BJ (cell line): ENCODE results near the gene COL21A1. TPM values are rescaled to one million over a fixed set of nuclear protein-coding genes. Genes with fewer than 3 reads are reported as not detected.
"Not testable (repeated sequence)": the region's sequence is repeated elsewhere in the genome, so short reads cannot be mapped to it uniquely, and the experiment has no call there.

ENCODE experiments used
- CTCF ChIA-PET: fragments of 350-600 bp; formaldehyde crosslinking; extraction: SDS; loops from one replicate; lab custom pipeline; 2021; ENCODE audit warnings: antibody characterized with exemption, inconsistent platforms; lab: Yijun Ruan, JAX
- POLR2A ChIA-PET: fragments of 300-600 bp; sonication (Branson Sonifier 250); formaldehyde crosslinking; extraction: SDS; loops from one replicate; lab custom pipeline; 2021; ENCODE audit warnings: antibody characterized with exemption; lab: Charles Lee
- DNase-seq: peaks from one replicate; pipeline ENCODE4 v3.0.0-alpha.2; 2011; ENCODE audit warnings: low read depth
- H3K27me3 ChIP-seq: 2 replicates; pipeline ENCODE4 v1.6.0; 2011; ENCODE audit warnings: low read length; ENCODE audit not compliant: control insufficient read depth, insufficient read depth
- H3K36me3 ChIP-seq: 2 replicates; pipeline ENCODE4 v1.5.1; 2011; ENCODE audit warnings: low read length; ENCODE audit not compliant: control insufficient read depth, insufficient read depth
- H3K4me3 ChIP-seq: 2 replicates; pipeline ENCODE4 v1.5.1; 2011; ENCODE audit warnings: low read depth, mild to moderate bottlenecking, control low read depth, low read length
- polyA plus RNA-seq: library from polyadenylated mRNA; depleted of rRNA; stranded (reverse); fragments of >200 nt; gene quantifications from 2 replicates; pipeline ENCODE4 v1.2.3, GENCODE V29; 2011
- TF ChIP-seq, protein P1 (sequence below): IDR thresholded peaks from 2 replicates; pipeline ENCODE4 v1.5.1; 2011; ENCODE audit warnings: low read depth, mild to moderate bottlenecking, control low read depth, inconsistent platforms, low read length, moderate library complexity; ENCODE audit not compliant: insufficient read depth

COL21A1 gene
- polyA plus RNA-seq, 1 experiment: 0.07 TPM

- CTCF ChIA-PET: interaction anchor here (0.9 to 1.2 kb wide), 2 partner anchors 14 to 15 kb away, joined by 3 read pairs; no protein-coding TSS in a partner anchor
- Histone ChIP-seq H3K36me3 (no peaks in the 10 kb centered on the region), H3K27me3 (no peaks in the 10 kb centered on the region), H3K4me3 (no peak overlapping the region)
- TF ChIP-seq, protein P1, sequence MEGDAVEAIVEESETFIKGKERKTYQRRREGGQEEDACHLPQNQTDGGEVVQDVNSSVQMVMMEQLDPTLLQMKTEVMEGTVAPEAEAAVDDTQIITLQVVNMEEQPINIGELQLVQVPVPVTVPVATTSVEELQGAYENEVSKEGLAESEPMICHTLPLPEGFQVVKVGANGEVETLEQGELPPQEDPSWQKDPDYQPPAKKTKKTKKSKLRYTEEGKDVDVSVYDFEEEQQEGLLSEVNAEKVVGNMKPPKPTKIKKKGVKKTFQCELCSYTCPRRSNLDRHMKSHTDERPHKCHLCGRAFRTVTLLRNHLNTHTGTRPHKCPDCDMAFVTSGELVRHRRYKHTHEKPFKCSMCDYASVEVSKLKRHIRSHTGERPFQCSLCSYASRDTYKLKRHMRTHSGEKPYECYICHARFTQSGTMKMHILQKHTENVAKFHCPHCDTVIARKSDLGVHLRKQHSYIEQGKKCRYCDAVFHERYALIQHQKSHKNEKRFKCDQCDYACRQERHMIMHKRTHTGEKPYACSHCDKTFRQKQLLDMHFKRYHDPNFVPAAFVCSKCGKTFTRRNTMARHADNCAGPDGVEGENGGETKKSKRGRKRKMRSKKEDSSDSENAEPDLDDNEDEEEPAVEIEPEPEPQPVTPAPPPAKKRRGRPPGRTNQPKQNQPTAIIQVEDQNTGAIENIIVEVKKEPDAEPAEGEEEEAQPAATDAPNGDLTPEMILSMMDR: no peak
- POLR2A ChIA-PET: no interaction called here
- no peak for DNase-seq
Measured at GRCh38 chr6:56278171-56278591, 30.8 kb upstream of the COL21A1 start.

DNA sequence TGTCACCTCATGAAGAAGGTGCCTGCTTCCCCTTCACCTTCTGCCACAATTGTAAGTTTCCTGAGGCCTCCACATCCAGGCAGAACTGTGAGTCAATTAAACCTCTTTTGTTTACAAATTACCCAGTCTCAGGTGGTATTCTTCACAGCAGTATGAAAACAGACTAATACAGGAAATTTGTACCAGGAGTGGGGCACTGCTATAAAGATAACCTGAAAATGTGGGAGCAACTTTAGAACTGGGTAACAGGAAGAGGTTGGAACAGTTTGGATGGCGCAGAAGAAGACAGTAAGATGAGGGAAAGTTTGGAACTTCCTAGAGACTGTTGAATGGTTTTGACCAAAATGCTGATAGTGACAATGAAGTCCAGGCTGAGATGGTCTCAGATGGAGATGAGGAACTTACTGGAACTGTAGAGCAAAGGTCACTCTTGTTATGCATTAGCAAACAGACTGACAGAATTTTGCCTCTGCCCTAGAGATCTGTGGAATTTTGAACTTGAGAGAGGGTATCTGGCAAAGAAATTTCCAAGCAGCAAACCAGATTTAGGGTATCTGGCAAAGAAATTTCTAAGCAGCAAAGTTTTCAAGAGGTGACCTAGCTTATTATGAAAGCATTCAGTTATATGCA lies 23.5 kb upstream of the COL21A1 start:
- no peaks in the 10 kb centered on the region for H3K36me3 ChIP-seq
- DNase-seq: no peak
- TF ChIP-seq, protein P1: no peak
- no peaks in the 10 kb centered on the region for H3K27me3 ChIP-seq
- no peak overlapping the region for H3K4me3 ChIP-seq
- CTCF ChIA-PET: no interaction called here
- POLR2A ChIA-PET: no interaction called here

- POLR2A ChIA-PET: no interaction called here
- CTCF ChIA-PET: no interaction called here
- TF ChIP-seq, protein P1: no peak
- Histone ChIP-seq H3K4me3 (no peak overlapping the region), H3K27me3 (no peaks in the 10 kb centered on the region), H3K36me3 (no peaks in the 10 kb centered on the region)
- no peak for DNase-seq
Measured at GRCh38 chr6:56268266-56268665, 20.9 kb upstream of the COL21A1 start.

- POLR2A ChIA-PET: no interaction called here
- CTCF ChIA-PET: interaction anchor here (0.7 to 1.3 kb wide), 3 partner anchors 9 to 18 kb away, joined by 3 to 4 read pairs (median 4); no protein-coding TSS in a partner anchor
- TF ChIP-seq, protein P1: no peak
- H3K27me3 ChIP-seq: no peaks in the 10 kb centered on the region; the same call in 1 of the 2 replicates
- no peak overlapping the region for H3K4me3 ChIP-seq
- no peak for DNase-seq
- H3K36me3 ChIP-seq: no peaks in the 10 kb centered on the region
Measured at GRCh38 chr6:56266011-56266410, 18.6 kb upstream of the COL21A1 start.

DNA sequence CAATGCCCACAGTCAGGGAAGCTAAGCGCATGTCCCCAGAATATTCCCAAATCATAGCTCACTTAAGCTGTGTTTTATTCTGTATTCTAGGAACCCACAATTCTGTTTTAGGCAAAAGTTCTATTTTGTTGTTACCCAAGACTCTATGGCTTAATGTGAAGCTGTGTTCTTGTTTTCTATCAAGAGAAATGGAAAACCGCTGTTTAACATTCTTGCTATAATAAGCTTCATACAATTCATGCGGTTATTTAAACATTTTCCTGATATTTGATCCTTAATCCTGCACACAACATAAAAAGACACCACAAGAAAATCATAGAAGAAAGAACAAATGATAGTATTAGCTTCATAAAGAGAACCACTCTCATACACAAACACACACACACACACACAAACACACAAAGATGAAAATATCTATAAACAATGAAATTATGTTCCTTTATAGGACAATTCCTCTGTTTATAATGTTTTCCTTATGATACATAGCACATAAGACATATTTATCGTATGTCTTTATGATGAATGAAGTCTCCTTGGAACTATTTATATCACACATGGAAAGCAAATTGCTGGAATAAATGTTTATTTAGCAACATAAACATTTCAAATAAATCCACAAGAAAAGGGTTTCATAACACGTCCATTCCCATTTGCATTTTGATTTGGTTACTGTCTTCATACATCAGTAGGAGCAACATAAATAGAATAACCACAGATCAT lies 16.4 kb upstream of the COL21A1 start:
- ChIA-PET POLR2A (no interaction called here), CTCF (no interaction called here)
- DNase-seq: no peak
- TF ChIP-seq, protein P1: no peak
- Histone ChIP-seq H3K36me3 (no peaks in the 10 kb centered on the region), H3K4me3 (no peak overlapping the region), H3K27me3 (no peaks in the 10 kb centered on the region; the same call in 1 of the 2 replicates)

DNA sequence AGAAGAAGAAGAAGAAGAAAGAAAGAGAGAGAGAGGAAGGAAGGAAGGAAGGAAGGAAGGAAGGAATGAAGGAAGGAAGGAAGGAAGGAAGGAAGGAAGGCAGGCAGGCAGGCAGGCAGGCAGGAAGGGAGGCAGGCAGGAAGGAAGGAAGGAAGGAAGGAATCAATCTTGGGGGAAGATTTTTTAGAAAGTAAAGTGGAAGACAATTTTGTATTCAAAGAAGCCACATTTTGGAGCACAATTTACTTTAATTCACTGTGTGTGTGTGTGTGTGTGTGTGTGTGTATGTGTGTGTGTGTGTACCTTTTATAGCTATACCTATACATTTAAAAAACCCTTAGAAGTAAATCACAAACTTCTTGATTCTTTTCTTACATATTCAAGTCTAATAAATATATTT lies 13.2 kb upstream of the COL21A1 start:
- H3K27me3 ChIP-seq, DNase-seq, H3K4me3 ChIP-seq, CTCF ChIA-PET, H3K36me3 ChIP-seq, POLR2A ChIA-PET: not testable (repeated sequence)
